HEK293T (cell line): ENCODE results near the gene TBL1X.

Experiments
- ARNT ChIP-seq: fragments of 450-650 bp; IDR thresholded peaks from 2 replicates; pipeline ENCODE4 v1.6.1; 2017; ENCODE audit warnings: mild to moderate bottlenecking
- BHLHE40 ChIP-seq: fragments of 450-650 bp; IDR thresholded peaks from 2 replicates; pipeline ENCODE4 v1.6.1; 2016; ENCODE audit warnings: mild to moderate bottlenecking, moderate library complexity, borderline replicate concordance
- CTBP1 ChIP-seq: fragments of 450-650 bp; IDR thresholded peaks from 2 replicates; pipeline ENCODE4 v1.6.1; 2016; ENCODE audit warnings: borderline replicate concordance
- ELF4 ChIP-seq: fragments of 450-650 bp; IDR thresholded peaks from 2 replicates; pipeline ENCODE4 v1.6.1; 2017; ENCODE audit warnings: antibody characterized with exemption
- FOXA1 ChIP-seq: fragments of 450-650 bp; IDR thresholded peaks from 2 replicates; pipeline ENCODE4 v1.6.1; 2016; ENCODE audit warnings: mild to moderate bottlenecking
- FOXK2 ChIP-seq: fragments of 450-650 bp; IDR thresholded peaks from 2 replicates; pipeline ENCODE4 v1.6.1; 2016; ENCODE audit warnings: mild to moderate bottlenecking
- FOXM1 ChIP-seq: fragments of 450-650 bp; IDR thresholded peaks from 2 replicates; pipeline ENCODE4 v1.6.1; 2017; ENCODE audit warnings: mild to moderate bottlenecking, borderline replicate concordance
- HDGF ChIP-seq: fragments of 450-650 bp; IDR thresholded peaks from 2 replicates; pipeline ENCODE4 v1.6.1; 2017; ENCODE audit warnings: antibody characterized with exemption, borderline replicate concordance
- L3MBTL2 ChIP-seq: fragments of 450-650 bp; conservative IDR thresholded peaks from 2 replicates; pipeline ENCODE4 v1.6.1; 2016; ENCODE audit warnings: mild to moderate bottlenecking
- PKNOX1 ChIP-seq: fragments of 450-650 bp; IDR thresholded peaks from 2 replicates; pipeline ENCODE4 v1.6.1; 2016
- SP1 ChIP-seq: fragments of 450-650 bp; IDR thresholded peaks from 2 replicates; pipeline ENCODE4 v1.6.1; 2017
- SUZ12 ChIP-seq: fragments of 450-650 bp; IDR thresholded peaks from 2 replicates; pipeline ENCODE4 v1.6.1; 2016; ENCODE audit warnings: mild to moderate bottlenecking
- TARDBP ChIP-seq: fragments of 450-650 bp; IDR thresholded peaks from 2 replicates; pipeline ENCODE4 v1.6.1; 2016
- ZNF384 ChIP-seq: fragments of 450-650 bp; IDR thresholded peaks from 2 replicates; pipeline ENCODE4 v1.6.1; 2016

- TF ChIP-seq ELF4 (no peak), SP1 (no peak), HDGF (no peak), SUZ12 (no peak), CTBP1 (no peak), BHLHE40 (no peak), FOXK2 (no peak), PKNOX1 (no peak), ARNT (no peak), ZNF384 (no peak), TARDBP (no peak), FOXA1 (no peak), FOXM1 (no peak), L3MBTL2 (no peak)
Observed at GRCh38 chrX:9786798-9787635, 322.2 kb downstream of the TBL1X start.
